Measurements from ENCODE around the gene EXOSC2. TPM values are rescaled to one million over a fixed set of nuclear protein-coding genes. Genes with fewer than 3 reads are reported as not detected.

Gene EXOSC2
- total and polyA plus RNA-seq, 2 of the 4 experiments (the other 2 are of a cell fraction), result 27.0 to 48.6 TPM

DNA sequence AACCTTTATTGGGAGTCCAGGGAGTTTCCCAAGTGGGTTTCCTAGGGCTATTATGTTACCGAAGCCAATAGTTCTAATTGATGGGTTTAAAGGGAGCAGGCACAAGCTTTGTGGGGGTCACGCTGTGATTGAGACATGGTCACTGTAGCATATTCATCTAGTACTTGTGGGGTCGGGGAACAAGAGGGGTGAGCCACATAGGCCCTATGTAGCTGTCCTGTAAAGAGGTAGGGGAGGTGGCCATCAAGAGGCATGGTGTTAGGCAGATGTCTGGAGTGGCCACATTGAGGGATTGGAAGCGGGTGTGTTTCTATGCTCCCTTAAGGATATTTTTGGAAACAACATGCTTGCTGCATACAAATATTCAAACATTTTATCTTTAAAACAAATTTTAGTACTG is 50.1 kb downstream of the EXOSC2 start:
- in situ Hi-C loops (cut with MboI; ENCODE audit: low sequenced_read_pairs), result no loop called here
- WGBS, 2 experiments (ENCODE audit: extremely low coverage in 2 of 2, insufficient read length in 1 of 2), result 93% methylated on average over 2 of the region's 4 CpGs; no CpG with 5 or more reads in 1 of the 2 experiments

More for the DNA sequence above, 50.1 kb downstream of the EXOSC2 start:
- H3K9me1 ChIP-seq (ENCODE audit: insufficient read depth, low read length), result peaks cover 16% of the 10 kb centered on the region; the same call in 1 of the 2 replicates
- H2AK9ac ChIP-seq (replicated peaks; ENCODE audit: low read depth, low read length, poor library complexity), result no peak overlapping the region
- no peak for ATAC-seq (ENCODE audit: low read depth)
- peak overlapping the region; percentile 51; the same call in 1 of the 2 replicates for H2AK5ac ChIP-seq (ENCODE audit: low read depth, low read length)
- no TSS peak for BruUV-seq (replicated peaks)
- no peak overlapping the region for H3K27ac ChIP-seq (ENCODE audit: insufficient read depth, low read length)
- H3K56ac ChIP-seq (ENCODE audit: extremely low read depth, insufficient read depth, low read length), result no peak overlapping the region
- H4K8ac ChIP-seq (ENCODE audit: low read depth in 2 of 2, low read length in 2 of 2), result no peak overlapping the region
- CTCF ChIA-PET, result interaction anchor here (1.0 kb wide), 1 partner anchor 13 kb away, joined by 3 read pairs; no protein-coding TSS in a partner anchor
- TF ChIP-seq NFE2L2 (IDR thresholded peaks at IDR 0.05; ENCODE audit: low read depth, low read length) (no peak), BHLHE40 (IDR thresholded peaks at IDR 0.05; ENCODE audit: low read depth, low read length) (no peak), CEBPB (IDR thresholded peaks at IDR 0.05; ENCODE audit: low read depth, low read length) (no peak), RCOR1 (IDR thresholded peaks at IDR 0.05; ENCODE audit: insufficient replicate concordance, low read length) (no peak)
- no peak overlapping the region for H3K4me2 ChIP-seq (ENCODE audit: low read depth, low read length)
- no peak overlapping the region for H2BK120ac ChIP-seq (ENCODE audit: low read depth, low read length)
- no peaks in the 10 kb centered on the region for H3K27me3 ChIP-seq (ENCODE audit: control insufficient read depth, insufficient read depth, low read length)
- DNase-seq, result no peak
- peaks cover 11% of the 10 kb centered on the region for H4K20me1 ChIP-seq (ENCODE audit: insufficient read depth, low read length)
- peaks cover 42 to 78% of the 10 kb centered on the region in 2 experiments for H3K79me1 ChIP-seq (ENCODE audit: low read depth in 1 of 2, low read length in 2 of 2)
- no peak overlapping the region for H4K5ac ChIP-seq (ENCODE audit: low read depth, low read length)
- H2AFZ ChIP-seq (replicated peaks; ENCODE audit: low read length, poor library complexity), result no peak overlapping the region
- H2BK20ac ChIP-seq (ENCODE audit: low read depth, low read length), result no peak overlapping the region
- H3K4ac ChIP-seq (ENCODE audit: low read depth, low read length), result no peak overlapping the region
- intact Hi-C loops (cut with micrococcal nuclease), result no loop called here
- no peak overlapping the region for H3K9ac ChIP-seq (ENCODE audit: low read depth, low read length)
- H3K14ac ChIP-seq (replicated peaks; ENCODE audit: low read depth, low read length), result no peak overlapping the region
- H3K23ac ChIP-seq (ENCODE audit: low read depth, low read length), result 0 out of 2 replicates have a peak overlapping the region, but pooled peaks have one; percentile 14
- no peak overlapping the region for H3K18ac ChIP-seq (ENCODE audit: low read depth, low read length)
- POLR2A ChIA-PET (ENCODE audit: unreplicated experiment), result no interaction called here
- no peak overlapping the region for H4K91ac ChIP-seq (ENCODE audit: insufficient read depth, low read depth, low read length)
- dilution Hi-C loops (cut with HindIII; ENCODE audit: low sequenced_read_pairs, unreplicated experiment), result no loop called here
- peaks cover 2% of the 10 kb centered on the region; the same call in 1 of the 2 replicates for H3K36me3 ChIP-seq (ENCODE audit: control insufficient read depth, insufficient read depth, low read length)
- H3K4me3 ChIP-seq (ENCODE audit: insufficient read depth, low read depth, low read length), result no peak overlapping the region
- no peak overlapping the region for H2BK15ac ChIP-seq (ENCODE audit: low read depth, low read length)
- no peaks in the 10 kb centered on the region for H3K9me3 ChIP-seq (ENCODE audit: control insufficient read depth, insufficient read depth, low read length)
- no peak overlapping the region for H2BK5ac ChIP-seq (ENCODE audit: low read depth, low read length, poor library complexity, severe bottlenecking)
- peaks cover 7% of the 10 kb centered on the region for H3K4me1 ChIP-seq (ENCODE audit: control insufficient read depth, insufficient read depth, low read length)
